Osteoblast (primary cell): ENCODE results near the gene TBATA. TPM values are rescaled to one million over a fixed set of nuclear protein-coding genes. Genes with fewer than 3 reads are reported as not detected.
A peak's percentile ranks its signal among the peaks of the same experiment; 100 is the strongest.

Experiments
- DNase-seq: peaks from one replicate; pipeline ENCODE4 v3.0.0; 2011; ENCODE audit warnings: low spot score, mixed read lengths; ENCODE audit not compliant: insufficient read length; ENCODE audit errors: missing footprints
- H2AFZ ChIP-seq: 2 replicates; pipeline ENCODE4 v1.6.0; 2011; ENCODE audit warnings: mild to moderate bottlenecking, low read length
- H3K27ac ChIP-seq: 2 replicates; pipeline ENCODE4 v1.5.1; 2011; ENCODE audit warnings: mild to moderate bottlenecking, low read depth, low read length, moderate library complexity
- H3K27me3 ChIP-seq: 2 replicates; pipeline ENCODE4 v1.6.0; 2012; ENCODE audit warnings: mild to moderate bottlenecking, control low read depth, inconsistent platforms, low read length, moderate library complexity; ENCODE audit not compliant: insufficient read depth
- H3K36me3 ChIP-seq: 2 replicates; pipeline ENCODE4 v1.5.1; 2011; ENCODE audit warnings: mild to moderate bottlenecking, low read length, control low read depth, moderate library complexity; ENCODE audit not compliant: insufficient read depth
- H3K4me1 ChIP-seq: 2 replicates; pipeline ENCODE4 v1.5.1; 2011; ENCODE audit warnings: mild to moderate bottlenecking, low read length, control low read depth, moderate library complexity; ENCODE audit not compliant: insufficient read depth
- H3K4me2 ChIP-seq: 2 replicates; pipeline ENCODE4 v1.6.0; 2011; ENCODE audit warnings: mild to moderate bottlenecking, low read length; ENCODE audit not compliant: insufficient read depth
- H3K4me3 ChIP-seq: fragments of 200-600 bp; sonication (generic); 3 replicates; pipeline ENCODE4 v1.5.1; 2012; ENCODE audit warnings: mild to moderate bottlenecking, low read length, inconsistent platforms; ENCODE audit not compliant: insufficient read depth
- H3K79me2 ChIP-seq: 2 replicates; pipeline ENCODE4 v1.6.0; 2012; ENCODE audit warnings: mild to moderate bottlenecking, low read length, control low read depth, inconsistent platforms; ENCODE audit not compliant: insufficient read depth
- H3K9me3 ChIP-seq: 2 replicates; pipeline ENCODE4 v1.5.1; 2011; ENCODE audit warnings: low read depth, low read length, control low read depth
- H4K20me1 ChIP-seq: 2 replicates; pipeline ENCODE4 v1.6.0; 2012; ENCODE audit warnings: mild to moderate bottlenecking, low read length, control low read depth; ENCODE audit not compliant: insufficient read depth
- CTCF ChIP-seq: IDR thresholded peaks from 2 replicates; pipeline ENCODE4 v1.5.1; 2011; ENCODE audit warnings: mild to moderate bottlenecking, low read depth, low read length, moderate library complexity; ENCODE audit errors: extremely low read depth
- total RNA-seq: library from RNA; depleted of rRNA; stranded (reverse); fragments of >200 nt; gene quantifications from 2 replicates; pipeline ENCODE4 v1.2.3, GENCODE V29; 2012

Gene TBATA
- total RNA-seq, 1 donor = not detected

GRCh38 chr10:70775679-70776454 lies 9.3 kb downstream of the TBATA start:
- Histone ChIP-seq H3K4me3 (no peak overlapping the region), H3K36me3 (no peaks in the 10 kb centered on the region), H3K9me3 (no peaks in the 10 kb centered on the region), H3K4me2 (no peak overlapping the region), H3K4me1 (no peaks in the 10 kb centered on the region), H3K27ac (no peak overlapping the region), H3K27me3 (no peaks in the 10 kb centered on the region), H4K20me1 (no peaks in the 10 kb centered on the region), H3K79me2 (no peaks in the 10 kb centered on the region), H2AFZ (no peak overlapping the region)
- peak; percentile 86 for DNase-seq
- no peak for TF ChIP-seq CTCF

GRCh38 chr10:70774810-70775678 lies 10.1 kb downstream of the TBATA start:
- Histone ChIP-seq H4K20me1 (no peaks in the 10 kb centered on the region), H3K27me3 (peaks cover 1% of the 10 kb centered on the region), H3K79me2 (no peaks in the 10 kb centered on the region), H3K27ac (no peak overlapping the region), H3K4me2 (no peak overlapping the region), H3K9me3 (no peaks in the 10 kb centered on the region), H3K4me3 (no peak overlapping the region), H2AFZ (no peak overlapping the region), H3K4me1 (no peaks in the 10 kb centered on the region), H3K36me3 (no peaks in the 10 kb centered on the region)
- DNase-seq = peak; percentile 85
- TF ChIP-seq CTCF = no peak

- peak; percentile 77 for DNase-seq
- H2AFZ ChIP-seq = no peak overlapping the region
Observed at GRCh38 chr10:70773965-70774809, 11.0 kb downstream of the TBATA start.

More at GRCh38 chr10:70773965-70774809, 11.0 kb downstream of the TBATA start:
- Histone ChIP-seq H3K27ac (no peak overlapping the region), H3K4me3 (no peak overlapping the region), H3K27me3 (peaks cover 3% of the 10 kb centered on the region), H3K36me3 (no peaks in the 10 kb centered on the region), H4K20me1 (no peaks in the 10 kb centered on the region), H3K4me2 (no peak overlapping the region), H3K4me1 (no peaks in the 10 kb centered on the region), H3K9me3 (no peaks in the 10 kb centered on the region), H3K79me2 (no peaks in the 10 kb centered on the region)
- TF ChIP-seq CTCF = no peak
